ENCODE data around the gene POC1B. TPM values are rescaled to one million over a fixed set of nuclear protein-coding genes. Genes with fewer than 3 reads are reported as not detected.

The POC1B gene
- total RNA-seq, 1 experiment from 2014 or later = 17.8 TPM

GRCh38 chr12:89475203-89475990 is 50.5 kb downstream of the POC1B start (continued):
- no peak for TF ChIP-seq ETV6 (CRISPR knock-in tag; IDR thresholded peaks at IDR 0.05)
- TF ChIP-seq NR1H2 (CRISPR knock-in tag; IDR thresholded peaks at IDR 0.05) = no peak
- TF ChIP-seq, protein P1, sequence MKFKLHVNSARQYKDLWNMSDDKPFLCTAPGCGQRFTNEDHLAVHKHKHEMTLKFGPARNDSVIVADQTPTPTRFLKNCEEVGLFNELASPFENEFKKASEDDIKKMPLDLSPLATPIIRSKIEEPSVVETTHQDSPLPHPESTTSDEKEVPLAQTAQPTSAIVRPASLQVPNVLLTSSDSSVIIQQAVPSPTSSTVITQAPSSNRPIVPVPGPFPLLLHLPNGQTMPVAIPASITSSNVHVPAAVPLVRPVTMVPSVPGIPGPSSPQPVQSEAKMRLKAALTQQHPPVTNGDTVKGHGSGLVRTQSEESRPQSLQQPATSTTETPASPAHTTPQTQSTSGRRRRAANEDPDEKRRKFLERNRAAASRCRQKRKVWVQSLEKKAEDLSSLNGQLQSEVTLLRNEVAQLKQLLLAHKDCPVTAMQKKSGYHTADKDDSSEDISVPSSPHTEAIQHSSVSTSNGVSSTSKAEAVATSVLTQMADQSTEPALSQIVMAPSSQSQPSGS (CRISPR knock-in tag; IDR thresholded peaks at IDR 0.05; ENCODE audit: borderline replicate concordance, low read depth) = no peak
- no peak for TF ChIP-seq RORB (CRISPR knock-in tag; IDR thresholded peaks at IDR 0.05)

GRCh38 chr12:89474615-89475014 is 51.2 kb downstream of the POC1B start:
- ChIA-PET CTCF (no interaction called here), POLR2A (no interaction called here)
- H3K9me3 Mint-ChIP-seq = no peaks in the 10 kb centered on the region
- no peaks in the 10 kb centered on the region for H3K36me3 Mint-ChIP-seq
- TF ChIP-seq OVOL2 (CRISPR knock-in tag; IDR thresholded peaks at IDR 0.05; ENCODE audit: borderline replicate concordance) = no peak
- TF ChIP-seq RORB (CRISPR knock-in tag; IDR thresholded peaks at IDR 0.05) = no peak
- no peak overlapping the region for H3K4me3 Mint-ChIP-seq
- H3K27ac Mint-ChIP-seq = no peak overlapping the region
- DNase-seq (ENCODE audit: low spot score) = no peak
- ATAC-seq = no peak
- no peaks in the 10 kb centered on the region for H3K4me1 Mint-ChIP-seq
- H3K27me3 Mint-ChIP-seq (ENCODE audit: low read depth) = no peaks in the 10 kb centered on the region

GRCh38 chr12:89472508-89472907 is 53.3 kb downstream of the POC1B start:
- ATAC-seq = no peak
- Mint-ChIP-seq H3K27me3 (ENCODE audit: low read depth) (no peaks in the 10 kb centered on the region), H3K36me3 (no peaks in the 10 kb centered on the region), H3K9me3 (no peaks in the 10 kb centered on the region), H3K4me1 (no peaks in the 10 kb centered on the region), H3K4me3 (no peak overlapping the region), H3K27ac (no peak overlapping the region)
- ChIA-PET POLR2A (no interaction called here), CTCF (no interaction called here)
- no peak for DNase-seq (ENCODE audit: low spot score)
- TF ChIP-seq MYBL2 (CRISPR knock-in tag; IDR thresholded peaks at IDR 0.05) = no peak
- TF ChIP-seq, protein P2, sequence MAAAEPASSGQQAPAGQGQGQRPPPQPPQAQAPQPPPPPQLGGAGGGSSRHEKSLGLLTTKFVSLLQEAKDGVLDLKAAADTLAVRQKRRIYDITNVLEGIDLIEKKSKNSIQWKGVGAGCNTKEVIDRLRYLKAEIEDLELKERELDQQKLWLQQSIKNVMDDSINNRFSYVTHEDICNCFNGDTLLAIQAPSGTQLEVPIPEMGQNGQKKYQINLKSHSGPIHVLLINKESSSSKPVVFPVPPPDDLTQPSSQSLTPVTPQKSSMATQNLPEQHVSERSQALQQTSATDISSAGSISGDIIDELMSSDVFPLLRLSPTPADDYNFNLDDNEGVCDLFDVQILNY (CRISPR knock-in tag; IDR thresholded peaks at IDR 0.05) = no peak
- no peak for TF ChIP-seq TEAD4 (CRISPR knock-in tag; IDR thresholded peaks at IDR 0.05)
- no peak for TF ChIP-seq SMAD4 (CRISPR knock-in tag; IDR thresholded peaks at IDR 0.05)
- no peak for TF ChIP-seq ZNF317 (CRISPR knock-in tag; IDR thresholded peaks at IDR 0.05; ENCODE audit: borderline replicate concordance, low read depth)

DNA sequence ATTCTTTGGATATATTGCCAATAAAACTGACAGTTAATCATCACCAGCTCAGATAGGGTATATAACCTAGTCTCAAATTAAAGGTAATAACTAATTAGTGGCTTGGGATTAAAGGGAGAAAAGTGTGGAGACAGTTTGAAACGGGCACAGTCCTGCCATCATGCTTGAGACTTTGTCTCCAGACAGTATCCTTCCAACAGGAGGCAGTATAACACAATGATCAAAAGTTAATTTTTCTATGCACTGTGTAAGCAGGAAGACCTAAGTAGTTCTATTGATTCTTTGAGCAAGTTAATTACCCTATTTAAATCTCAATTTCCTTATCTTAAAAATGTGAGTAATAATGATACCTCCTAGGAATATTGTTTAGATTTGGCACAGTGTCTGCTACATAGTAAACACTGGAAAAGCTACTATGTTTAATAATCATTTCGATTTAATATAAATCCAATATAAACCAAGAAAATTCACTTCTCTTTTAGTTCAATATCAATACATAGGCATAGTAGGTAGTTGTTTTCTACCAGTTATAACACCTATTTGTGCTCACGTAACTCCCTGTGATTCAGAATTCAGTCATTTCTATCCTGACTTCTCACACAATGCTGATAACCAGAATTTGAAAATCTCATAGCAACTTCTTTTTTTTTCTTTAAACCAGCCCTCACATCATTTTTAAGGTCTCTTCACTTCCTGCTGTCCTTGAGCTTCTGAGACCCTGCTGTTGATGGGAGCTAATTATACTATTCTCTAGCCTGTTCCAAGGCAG is 54.9 kb downstream of the POC1B start:
- no peaks in the 10 kb centered on the region for H3K36me3 Mint-ChIP-seq
- no peak overlapping the region for H3K4me3 Mint-ChIP-seq
- DNase-seq (ENCODE audit: low spot score) (no peak), ATAC-seq (peak; percentile 81)
- ChIA-PET CTCF (interaction anchor here (1.0 to 1.8 kb wide), 5 partner anchors 8 to 54 kb away, joined by 3 to 6 read pairs (median 4); partner anchors contain the start of gene GALNT4), POLR2A (interaction anchor here (1.5 kb wide), 1 partner anchor 55 kb away, joined by 3 read pairs; the partner anchor contains the start of gene POC1B)
- H3K27me3 Mint-ChIP-seq (ENCODE audit: low read depth) = no peaks in the 10 kb centered on the region
- H3K4me1 Mint-ChIP-seq = no peaks in the 10 kb centered on the region
- no peak for TF ChIP-seq ELF4 (CRISPR knock-in tag; IDR thresholded peaks at IDR 0.05; ENCODE audit: low read depth)
- peak; percentile 39 for TF ChIP-seq CTCF (IDR thresholded peaks at IDR 0.05)
- H3K27ac Mint-ChIP-seq = no peak overlapping the region
- no peaks in the 10 kb centered on the region for H3K9me3 Mint-ChIP-seq

All from WTC11 (cell line).